Psoas muscle (tissue), 8 donors: ENCODE data around the gene NUP210. TPM values are rescaled to one million over a fixed set of nuclear protein-coding genes. Genes with fewer than 3 reads are reported as not detected.

Source experiments
- ATAC-seq, 4 donors: fragments of 200-7000 bp; cut with Tn5 transposase; one replicate each; pipeline ENCODE4 v1.9.1; 2020; ENCODE audit warnings: moderate library complexity in 3 of 4, mild to moderate bottlenecking in 2 of 4
- DNase-seq, 2 donors: peaks; one replicate each; pipeline ENCODE4 v3.0.0-alpha.2; 2020
- H3K27ac ChIP-seq: fragments of 200-600 bp; one replicate; pipeline ENCODE4 v1.8.0; 2022
- H3K27me3 ChIP-seq, 3 donors: fragments of 200-600 bp in 1 of 3; one replicate each; pipeline versions ENCODE4 v1.6.1 to v1.8.0; 2013 to 2022; ENCODE audit warnings: low read length in 2 of 3, mild to moderate bottlenecking in 2 of 3, moderate library complexity in 1 of 3; ENCODE audit not compliant: insufficient read depth in 3 of 3
- H3K36me3 ChIP-seq, 2 donors: fragments of 200-600 bp in 1 of 2; one replicate each; pipeline versions ENCODE4 v1.6.1 to v1.8.0; 2013 to 2022; ENCODE audit warnings: low read depth in 1 of 2, mild to moderate bottlenecking in 1 of 2, moderate library complexity in 1 of 2; ENCODE audit not compliant: insufficient read depth in 1 of 2
- H3K4me1 ChIP-seq: fragments of 200-600 bp; one replicate; pipeline ENCODE4 v1.8.0; 2022
- H3K4me3 ChIP-seq: fragments of 200-600 bp; one replicate; pipeline ENCODE4 v1.8.0; 2022; ENCODE audit warnings: mild to moderate bottlenecking
- H3K9me3 ChIP-seq: fragments of 200-600 bp; one replicate; pipeline ENCODE4 v1.8.0; 2022
- CTCF ChIP-seq: fragments of 200-600 bp; IDR thresholded peaks from one replicate; pipeline ENCODE4 v1.8.0; 2022; ENCODE audit warnings: antibody characterized with exemption
- WGBS, 3 donors: extraction: QIAGEN DNeasy Blood & Tissue Kit; methylation state at CpG; one replicate each; pipeline versions ENCODE4 v1.1.6 to v1.1.7; 2013; 5-methylcytosine and 5-hydroxymethylcytosine counted together
- intact Hi-C, 2 donors: fragments of 100-400 bp; cut with DNase I; formaldehyde crosslinking; loops; one replicate each; pipeline versions ENCODE4 v1.11.0 to v1.14.2; 2022
- polyA plus RNA-seq, 3 donors: library from polyadenylated mRNA; stranded (reverse); fragments of 200-250 nt; gene quantifications; one replicate each; pipeline ENCODE4 v1.2.3, GENCODE V29; 2013
- total RNA-seq, 4 donors: library from RNA; stranded (reverse); fragmentation: NEBNext Ultra II Directional in 2 of 4; extraction: Animal tissue kit (Norgen Biotek cat#: 25700) in 2 of 4; gene quantifications; one replicate each; pipeline versions ENCODE4 v1.2.1 to v1.2.4, GENCODE V29; 2021 to 2023
- donor health status: healthy with polysubstance abuse.
- donor health status: DM: no; HTN: no; CAD: no; lungs with moderate emphysema.
- donor health status: Bipolar disorder and iron deficiency.
- donor health status: healthy.
- donor health status: DM: yes; HTN: yes; CAD: no.
- donor health status: DM: no; HTN: no; CAD: no.
- donor health status: DM: no; HTN: no; CAD: no.
- donor health status: DM: yes; HTN: yes; CAD: no.

The NUP210 gene
- total and polyA plus RNA-seq, 7 donors, result 0.29 to 8.0 (median 2.1) TPM

DNA sequence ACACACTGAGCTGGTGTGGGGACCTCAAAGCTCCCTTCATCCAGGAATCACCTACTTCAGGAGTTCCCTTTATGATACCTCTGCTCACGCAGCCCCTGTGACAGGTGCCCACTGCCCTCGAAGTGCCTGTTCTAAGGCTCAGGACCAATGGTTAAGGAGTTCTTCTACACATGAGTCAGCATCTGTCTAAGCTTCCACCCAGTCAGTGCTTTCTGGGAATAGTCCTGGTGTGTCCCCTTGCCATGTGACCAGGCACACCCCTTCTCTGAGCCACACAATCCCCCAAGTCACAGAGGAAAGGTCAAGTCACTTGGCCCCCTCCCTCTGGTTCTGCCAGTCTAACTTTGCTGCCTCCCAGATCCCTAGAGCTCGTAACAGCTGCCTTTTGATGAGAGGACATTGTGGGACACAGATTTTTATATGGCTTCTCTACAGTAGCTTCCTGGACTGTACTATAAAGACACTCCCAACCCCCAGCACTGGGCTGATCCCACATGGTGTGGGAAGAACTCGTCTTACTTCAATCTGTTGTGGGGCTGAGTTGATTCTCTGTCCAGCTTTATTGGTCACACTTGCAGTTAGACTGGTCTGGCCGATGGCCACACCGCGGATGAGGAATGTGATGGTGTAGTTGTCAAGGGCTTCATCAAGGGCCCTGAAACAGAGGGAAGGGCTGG is 78.8 kb downstream of the NUP210 start:
- WGBS, 3 donors, result 82 to 87% (median 83%) methylated on average over 7 of the region's 7 CpGs

GRCh38 chr3:13339833-13340232 is 80.3 kb downstream of the NUP210 start:
- H3K27me3 ChIP-seq, result no peaks in the 10 kb centered on the region
- no peaks in the 10 kb centered on the region for H3K9me3 ChIP-seq
- H3K27ac ChIP-seq, result no peak overlapping the region
- WGBS, 3 donors, result 93 to 98% (median 96%) methylated on average over 20 of the region's 20 CpGs
- ATAC-seq (no peak), DNase-seq (no peak)
- intact Hi-C loops, result loop anchor here in 1 of 2 donors (10.0 kb wide), 1 partner anchor 115 kb away; no protein-coding TSS in a partner anchor
- no peak for TF ChIP-seq CTCF
- peaks cover 0 to 55% of the 10 kb centered on the region in 2 donors for H3K36me3 ChIP-seq
- H3K4me3 ChIP-seq, result no peak overlapping the region
- H3K4me1 ChIP-seq, result no peaks in the 10 kb centered on the region

More for the DNA sequence above, 78.8 kb downstream of the NUP210 start:
- ATAC-seq (no peak), DNase-seq (no peak)
- Histone ChIP-seq H3K9me3 (no peaks in the 10 kb centered on the region), H3K4me3 (no peak overlapping the region), H3K36me3 (peaks cover 0 to 39% of the 10 kb centered on the region in 2 donors), H3K4me1 (peaks cover 3% of the 10 kb centered on the region), H3K27ac (no peak overlapping the region), H3K27me3 (no peaks in the 10 kb centered on the region)
- TF ChIP-seq CTCF, result no peak
- intact Hi-C loops, result loop anchor here in 1 of 2 donors (10.0 kb wide), 1 partner anchor 113 kb away; no protein-coding TSS in a partner anchor

DNA sequence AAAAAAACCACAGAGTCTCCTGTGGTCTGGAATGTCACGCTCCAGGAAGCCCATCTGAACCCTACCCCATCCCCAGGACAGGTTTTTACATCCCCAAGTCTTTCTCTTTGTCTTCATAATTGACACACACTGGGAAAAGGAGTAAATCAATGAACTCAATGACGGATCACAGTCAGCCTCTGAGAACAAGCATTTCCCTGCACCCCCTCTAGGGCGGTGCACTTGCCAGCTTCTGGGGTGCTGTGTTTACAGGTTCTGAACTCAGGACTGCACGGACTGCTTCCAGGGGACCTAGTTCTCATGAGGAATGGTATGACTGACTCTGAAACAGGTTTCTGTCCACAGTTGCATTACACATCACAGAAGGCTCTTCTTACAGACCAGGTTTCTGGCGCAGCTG is 81.1 kb downstream of the NUP210 start:
- Histone ChIP-seq H3K4me3 (no peak overlapping the region), H3K36me3 (peaks cover 0 to 60% of the 10 kb centered on the region in 2 donors), H3K9me3 (no peaks in the 10 kb centered on the region), H3K27me3 (no peaks in the 10 kb centered on the region), H3K27ac (no peak overlapping the region), H3K4me1 (no peaks in the 10 kb centered on the region)
- DNase-seq, result no peak
- no peak for ATAC-seq
- intact Hi-C loops, result no loop called here
- no peak for TF ChIP-seq CTCF
- 91 to 97% (median 97%) methylated on average over 5 of the region's 5 CpGs for WGBS, 3 donors

GRCh38 chr3:13338231-13338630 is 81.9 kb downstream of the NUP210 start:
- no peaks in the 10 kb centered on the region for H3K9me3 ChIP-seq
- no peak overlapping the region for H3K27ac ChIP-seq
- DNase-seq (no peak), ATAC-seq (no peak)
- H3K36me3 ChIP-seq, result peaks cover 0 to 60% of the 10 kb centered on the region in 2 donors
- no peak overlapping the region for H3K4me3 ChIP-seq
- intact Hi-C loops, result no loop called here
- 90 to 96% (median 92%) methylated on average over 3 of the region's 3 CpGs for WGBS, 3 donors
- H3K27me3 ChIP-seq, result no peaks in the 10 kb centered on the region
- no peaks in the 10 kb centered on the region for H3K4me1 ChIP-seq
- TF ChIP-seq CTCF, result no peak

DNA sequence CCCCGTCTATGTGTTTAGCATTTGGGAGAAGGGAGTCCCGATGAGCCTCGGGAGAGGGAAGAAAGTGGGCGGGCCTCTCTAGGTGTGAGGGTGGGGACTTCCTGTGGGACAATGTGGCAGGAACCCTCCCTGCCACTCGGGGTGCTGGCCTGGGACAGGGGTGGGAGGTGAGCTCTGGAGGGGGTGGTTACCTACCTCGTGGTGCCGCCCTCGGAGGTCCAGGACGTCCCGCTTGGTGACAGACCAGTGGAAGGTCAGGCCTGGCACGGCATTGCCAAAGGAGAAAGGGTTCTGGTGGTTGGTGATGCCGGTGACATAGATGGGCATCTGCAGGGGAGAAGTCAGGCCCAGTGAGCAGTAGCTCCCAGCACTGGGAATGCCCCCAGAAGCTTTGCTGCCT is 83.5 kb downstream of the NUP210 start:
- intact Hi-C loops, result no loop called here
- TF ChIP-seq CTCF, result no peak
- no peak for DNase-seq
- Histone ChIP-seq H3K4me1 (peaks cover 7% of the 10 kb centered on the region), H3K9me3 (no peaks in the 10 kb centered on the region), H3K4me3 (no peak overlapping the region), H3K27ac (no peak overlapping the region), H3K36me3 (peaks cover 0 to 60% of the 10 kb centered on the region in 2 donors), H3K27me3 (no peaks in the 10 kb centered on the region)
- no peak for ATAC-seq
- WGBS, 3 donors, result 88 to 92% (median 89%) methylated on average over 12 of the region's 12 CpGs
